ENCODE measurements around the gene LSR.

The LSR gene

GRCh38 chr19:35265126-35265899, 16.5 kb downstream of the LSR start (continued):
- TF ChIP-seq CTCF (tag by site-specific recombination; IDR thresholded peaks at IDR 0.05) (no peak), ZNF704 (tag by site-specific recombination; IDR thresholded peaks at IDR 0.05) (no peak), ZNF623 (tag by site-specific recombination; IDR thresholded peaks at IDR 0.05) (no peak), ZNF10 (tag by site-specific recombination; IDR thresholded peaks at IDR 0.05) (0 out of 2 replicates have a peak, but pooled peaks have one; percentile 31), ZNF701 (tag by site-specific recombination; IDR thresholded peaks at IDR 0.05) (no peak), ZBTB26 (tag by site-specific recombination; optimal IDR thresholded peaks at IDR 0.05) (no peak), KLF10 (tag by site-specific recombination; IDR thresholded peaks at IDR 0.05) (no peak), REST (tag by site-specific recombination; IDR thresholded peaks at IDR 0.05) (no peak), KLF8 (tag by site-specific recombination; IDR thresholded peaks at IDR 0.05) (peak; percentile 30), ZNF580 (tag by site-specific recombination; IDR thresholded peaks at IDR 0.05) (0 out of 2 replicates have a peak, but pooled peaks have one; percentile 25), SP7 (tag by site-specific recombination; IDR thresholded peaks at IDR 0.05) (peak; percentile 20; the same call in 1 of the 2 replicates), ZNF48 (tag by site-specific recombination; IDR thresholded peaks at IDR 0.05) (no peak), ZNF202 (tag by site-specific recombination; IDR thresholded peaks at IDR 0.05; ENCODE audit: borderline replicate concordance) (no peak), REPIN1 (tag by site-specific recombination; IDR thresholded peaks at IDR 0.05; ENCODE audit: low read depth) (no peak), ZBTB44 (tag by site-specific recombination; IDR thresholded peaks at IDR 0.05) (no peak), BCL11A (tag by site-specific recombination; IDR thresholded peaks at IDR 0.05; ENCODE audit: low read depth) (no peak), ZNF174 (tag by site-specific recombination; IDR thresholded peaks at IDR 0.05) (no peak), SCRT2 (tag by site-specific recombination; IDR thresholded peaks at IDR 0.05) (no peak), ZNF24 (tag by site-specific recombination; IDR thresholded peaks at IDR 0.05) (peak; percentile 48; the same call in 1 of the 2 replicates), ZNF112 (tag by site-specific recombination; IDR thresholded peaks at IDR 0.05) (no peak), ZNF518A (tag by site-specific recombination; conservative IDR thresholded peaks at IDR 0.05; ENCODE audit: low read depth) (no peak), PRDM6 (tag by site-specific recombination; IDR thresholded peaks at IDR 0.05) (no peak)
